CD4-positive, alpha-beta T cell treated with Interferon gamma for 1 hour (primary cell): ENCODE measurements around the gene KTN1.

Experiments
- DNase-seq: peaks from one replicate; pipeline ENCODE4 v3.0.0-alpha.2; 2020

KTN1 gene

DNA sequence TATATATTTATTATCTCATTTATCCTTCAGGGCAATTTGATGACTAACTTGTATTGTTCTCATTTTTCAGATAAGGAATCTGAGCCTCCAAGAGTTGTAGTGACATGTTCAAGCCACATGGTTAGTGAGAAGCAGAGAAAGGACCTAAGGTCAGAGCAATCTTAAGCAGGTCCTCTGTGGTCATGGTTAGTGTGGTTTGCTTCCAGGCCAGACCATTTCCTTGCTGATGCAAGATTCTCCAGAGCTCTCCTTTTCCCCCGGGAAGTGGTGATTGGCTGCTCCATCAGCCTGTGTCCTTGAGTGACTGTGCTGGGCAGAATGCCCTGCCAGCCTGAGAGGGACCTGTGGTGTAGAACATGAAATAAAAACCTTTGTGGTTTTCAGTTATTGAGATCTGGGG lies 141.3 kb downstream of the KTN1 start:
- no peak for DNase-seq

DNA sequence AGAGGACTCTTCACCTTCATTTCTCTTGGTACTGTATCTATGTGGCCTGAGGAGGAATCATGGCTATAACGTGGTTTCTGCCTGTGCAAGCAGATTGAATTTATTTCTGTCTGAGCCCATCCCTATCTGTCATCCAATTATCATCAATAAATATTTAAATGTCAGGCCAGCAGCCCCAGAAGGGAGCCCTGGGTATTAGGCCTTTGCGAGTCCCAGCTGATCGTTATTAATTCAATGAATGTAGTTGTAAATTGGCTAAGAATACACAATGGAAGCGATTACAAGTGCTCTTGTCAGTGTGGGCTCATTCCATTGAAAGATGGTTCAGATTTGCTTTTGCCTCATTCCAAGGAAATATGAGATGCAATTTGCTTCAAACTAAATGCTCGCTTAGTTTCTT lies 142.0 kb downstream of the KTN1 start:
- no peak for DNase-seq

DNA sequence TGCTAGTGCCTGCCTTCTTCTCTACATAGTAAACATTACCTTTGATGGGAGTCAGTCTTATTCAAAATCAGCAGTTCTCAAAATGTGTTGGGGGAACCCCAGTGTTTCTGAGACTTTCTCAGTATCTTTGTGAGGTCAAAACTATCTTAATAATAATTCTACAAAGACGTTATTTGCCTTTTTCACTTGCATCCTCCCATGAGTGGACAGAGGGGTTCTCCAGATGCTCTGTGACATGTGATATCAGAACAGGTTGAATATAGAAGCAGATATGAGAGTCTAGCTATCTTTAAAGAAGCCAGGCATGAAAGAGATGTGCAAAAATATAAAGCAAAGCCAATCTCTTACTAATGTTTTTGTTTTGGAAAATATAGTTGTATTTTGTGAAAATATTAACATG lies 144.7 kb downstream of the KTN1 start:
- DNase-seq = no peak

DNA sequence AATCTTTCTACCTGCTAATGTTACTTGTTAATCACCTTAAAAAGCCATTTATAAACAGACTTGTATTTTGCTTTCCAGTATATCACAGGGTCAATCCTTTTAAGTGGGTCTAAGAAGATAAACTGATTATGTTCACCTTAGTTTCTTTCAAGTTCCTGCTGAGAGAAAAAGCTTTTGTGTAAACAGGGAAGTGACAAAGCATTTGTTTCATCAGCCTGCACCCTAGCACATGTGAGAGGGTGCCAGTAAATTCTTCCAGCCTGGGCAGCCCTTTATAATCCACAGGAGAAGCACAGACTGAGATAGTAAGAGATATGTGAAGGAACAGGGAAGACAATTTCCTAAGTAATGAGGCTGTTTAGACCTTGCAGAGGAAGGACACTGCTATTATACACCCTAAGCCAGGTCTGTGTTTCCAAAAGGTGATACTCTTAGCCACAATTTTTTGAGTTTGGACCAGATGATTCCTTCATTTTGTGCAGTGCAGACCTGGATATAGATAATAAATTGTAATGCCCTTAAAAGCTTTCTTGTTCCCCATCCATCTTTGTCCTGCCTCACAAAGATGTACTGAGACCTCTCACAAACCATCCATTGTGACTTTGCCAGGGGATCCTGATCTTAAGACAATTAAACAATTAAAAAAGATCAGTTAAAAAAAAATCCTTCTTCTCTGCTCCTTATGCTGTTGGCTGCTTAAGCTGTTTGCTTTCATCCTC lies 150.7 kb downstream of the KTN1 start:
- DNase-seq = no peak

DNA sequence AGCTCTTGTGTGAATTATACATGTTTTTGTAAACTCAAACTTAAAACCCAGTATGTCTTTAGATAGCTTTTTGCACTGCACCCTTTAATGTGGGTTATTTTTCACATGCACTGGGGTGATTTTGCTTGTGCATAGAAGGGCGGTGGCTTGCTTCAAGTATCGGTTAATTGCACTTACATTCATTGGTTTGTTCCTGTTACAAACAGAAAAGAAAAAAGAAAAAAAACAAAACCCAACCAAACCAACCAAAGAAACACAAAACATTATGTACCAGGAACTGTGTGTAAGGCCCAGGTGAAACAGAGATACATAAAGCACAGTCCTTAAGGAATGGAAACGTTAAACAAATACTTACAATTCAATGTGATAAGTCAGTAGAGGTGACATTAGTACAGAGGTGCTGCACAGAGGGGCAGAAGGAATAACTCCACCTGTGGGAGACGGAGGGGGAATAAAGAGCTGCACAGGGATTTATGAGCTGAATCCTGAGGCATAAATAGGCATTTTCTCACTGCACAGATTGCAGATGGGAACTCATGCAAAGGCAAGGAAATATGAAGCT lies 151.4 kb downstream of the KTN1 start:
- no peak for DNase-seq

DNA sequence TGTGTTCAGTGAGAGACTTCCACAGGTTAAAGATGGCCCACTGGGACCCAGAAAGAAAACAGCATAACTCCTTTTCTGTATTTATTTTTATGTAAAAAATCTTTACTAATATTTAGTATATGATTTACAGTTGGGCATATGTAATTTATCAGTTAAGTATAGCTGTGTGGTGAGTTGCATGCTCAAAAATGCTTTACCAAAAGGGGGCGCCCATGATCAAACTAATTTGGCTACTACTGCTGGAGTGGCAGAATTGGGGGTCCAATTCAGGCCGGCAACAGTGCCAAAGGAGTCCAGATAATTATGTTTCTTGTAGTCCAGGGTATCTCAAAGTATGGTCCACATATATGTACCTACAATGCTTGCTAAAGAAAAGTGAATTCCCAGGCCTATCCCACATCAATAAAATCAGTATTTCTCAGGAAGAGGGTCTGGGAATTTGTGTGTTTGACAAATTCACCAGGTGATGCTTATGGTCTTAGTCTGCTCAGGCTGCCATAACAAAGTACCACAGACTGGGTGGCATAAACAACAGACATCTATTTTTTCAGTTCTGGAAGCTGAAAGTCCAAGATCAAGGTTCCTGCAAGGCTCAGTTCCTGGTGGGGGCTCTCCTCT lies 152.0 kb downstream of the KTN1 start:
- DNase-seq = peak; percentile 35

DNA sequence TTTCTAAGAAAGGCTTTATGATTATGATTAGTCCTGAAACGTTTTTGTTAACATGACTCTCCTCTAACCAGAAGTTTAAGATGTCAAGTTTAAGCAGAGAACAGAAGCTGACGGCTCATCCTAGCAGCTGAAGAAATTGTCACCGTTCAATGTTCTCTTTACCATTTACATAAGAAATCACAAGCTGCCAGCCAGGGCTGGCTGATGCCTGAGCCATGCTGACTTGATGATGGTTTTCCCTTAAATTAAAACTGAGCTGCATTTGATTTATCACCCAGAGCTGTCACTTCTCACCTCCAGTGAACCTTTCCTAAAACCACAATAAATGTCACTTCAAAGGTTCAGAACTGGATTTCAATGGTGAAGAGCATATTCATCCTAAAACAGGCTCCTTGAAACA lies 153.6 kb downstream of the KTN1 start:
- DNase-seq = no peak
